ENCODE results near the gene TIMMDC1. TPM values are rescaled to one million over a fixed set of nuclear protein-coding genes. Genes with fewer than 3 reads are reported as not detected.

Gene TIMMDC1
- total and polyA plus RNA-seq, 7 donors: 37.6 to 77.2 (median 53.2) TPM

DNA sequence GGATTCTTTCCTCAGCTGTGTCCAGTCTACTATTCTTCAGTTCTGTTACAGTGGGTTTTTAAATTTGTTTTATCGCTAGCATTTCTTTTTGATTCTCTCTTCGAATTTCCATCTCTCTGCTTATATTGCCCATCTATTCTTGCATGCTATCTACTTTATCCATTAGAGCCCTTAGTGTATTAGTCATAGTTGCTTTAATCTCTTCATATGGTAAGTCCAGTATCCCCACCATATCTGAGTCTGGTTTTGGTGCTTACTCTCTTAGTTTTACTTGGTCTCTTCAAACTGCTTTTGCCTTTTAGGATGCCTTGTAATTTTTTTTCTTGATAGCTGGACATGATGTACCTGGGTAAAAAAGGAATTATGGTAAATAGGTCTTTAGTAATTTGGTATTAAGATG, 9.1 kb downstream of the TIMMDC1 start:
- no peaks in the 10 kb centered on the region for H3K27me3 ChIP-seq
- no peaks in the 10 kb centered on the region for H3K9me3 ChIP-seq
- intact Hi-C loops (cut with DNase I): no loop called here
- WGBS, 2 donors: 96% methylated on average over 2 of the region's 2 CpGs
- peaks cover 8 to 93% (median 24%) of the 10 kb centered on the region in 4 donors for H3K36me3 ChIP-seq
- no peak overlapping the region for H3K4me3 ChIP-seq
- no peak for TF ChIP-seq EP300 (IDR thresholded peaks at IDR 0.05)
- no peak for TF ChIP-seq POLR2A (IDR thresholded peaks at IDR 0.05)
- TF ChIP-seq CTCF (IDR thresholded peaks at IDR 0.05): no peak
- TF ChIP-seq POLR2AphosphoS5 (IDR thresholded peaks at IDR 0.05): no peak
- no peak overlapping the region for H3K27ac ChIP-seq
- H3K4me1 ChIP-seq: no peaks in the 10 kb centered on the region
- DNase-seq: no peak

DNA sequence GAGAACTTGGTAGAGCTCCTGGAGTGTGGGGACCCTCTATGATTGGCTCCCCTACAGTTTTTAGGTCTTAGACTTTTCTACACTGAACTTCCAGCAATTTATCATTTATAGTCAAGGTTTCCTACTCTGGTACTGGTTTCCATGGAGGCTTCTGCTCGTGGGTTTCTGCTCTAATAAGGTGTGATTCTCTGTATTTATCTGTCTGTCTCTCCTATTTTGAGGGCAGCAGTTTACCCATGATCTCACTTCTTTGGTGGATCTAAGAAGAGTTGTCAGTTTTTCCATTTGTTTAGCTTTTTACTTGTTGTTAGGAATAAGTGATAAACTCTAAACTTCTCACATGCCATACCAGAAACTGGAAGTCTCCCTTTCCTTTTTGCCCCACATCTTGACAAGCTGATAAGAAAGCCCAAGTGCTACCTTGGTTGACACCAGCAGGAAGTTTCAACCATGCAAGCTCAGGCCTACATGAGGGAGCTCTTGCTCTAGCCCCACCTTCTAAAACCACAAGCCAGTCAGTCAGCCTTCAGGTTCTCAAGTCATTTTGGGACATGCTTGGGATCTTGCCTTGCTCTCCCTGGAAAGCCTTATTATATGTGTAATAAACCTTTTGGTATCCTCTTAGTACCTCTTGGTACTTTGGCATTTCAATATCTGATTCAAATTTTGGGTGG, 10.0 kb downstream of the TIMMDC1 start:
- Histone ChIP-seq H3K4me3 (no peak overlapping the region), H3K27ac (no peak overlapping the region), H3K36me3 (peaks cover 8 to 92% (median 26%) of the 10 kb centered on the region in 4 donors), H3K9me3 (no peaks in the 10 kb centered on the region), H3K4me1 (no peaks in the 10 kb centered on the region), H3K27me3 (no peaks in the 10 kb centered on the region)
- TF ChIP-seq POLR2A (IDR thresholded peaks at IDR 0.05) (no peak), EP300 (IDR thresholded peaks at IDR 0.05) (no peak), CTCF (IDR thresholded peaks at IDR 0.05) (no peak), POLR2AphosphoS5 (IDR thresholded peaks at IDR 0.05) (no peak)
- intact Hi-C loops (cut with DNase I): no loop called here
- no peak for DNase-seq
- 53 to 75% methylated on average over 1 of the region's 1 CpG for WGBS, 2 donors

DNA sequence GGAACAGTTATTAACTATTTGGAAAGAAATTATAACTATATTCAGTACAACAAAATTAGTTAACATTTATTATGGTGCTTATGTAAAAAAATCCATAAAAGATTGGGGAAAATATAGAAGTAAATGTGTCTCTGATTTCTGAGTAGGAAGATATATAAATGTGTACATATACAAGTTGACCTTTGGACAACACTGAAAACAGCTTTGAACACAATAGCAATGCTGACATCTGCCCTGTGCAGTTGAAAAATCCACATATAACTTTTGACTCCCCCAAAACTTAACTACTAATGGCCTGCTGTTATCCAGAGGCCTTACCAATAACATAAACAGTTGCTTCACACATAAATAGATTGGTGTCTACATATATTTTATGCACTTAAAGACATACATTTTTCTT, 12.3 kb downstream of the TIMMDC1 start:
- Histone ChIP-seq H3K27ac (no peak overlapping the region), H3K36me3 (peaks cover 16 to 90% (median 23%) of the 10 kb centered on the region in 4 donors), H3K27me3 (no peaks in the 10 kb centered on the region), H3K4me1 (no peaks in the 10 kb centered on the region), H3K4me3 (no peak overlapping the region), H3K9me3 (no peaks in the 10 kb centered on the region)
- TF ChIP-seq CTCF (IDR thresholded peaks at IDR 0.05) (no peak), POLR2AphosphoS5 (IDR thresholded peaks at IDR 0.05) (no peak)
- intact Hi-C loops (cut with DNase I): no loop called here
- no peak for DNase-seq

DNA sequence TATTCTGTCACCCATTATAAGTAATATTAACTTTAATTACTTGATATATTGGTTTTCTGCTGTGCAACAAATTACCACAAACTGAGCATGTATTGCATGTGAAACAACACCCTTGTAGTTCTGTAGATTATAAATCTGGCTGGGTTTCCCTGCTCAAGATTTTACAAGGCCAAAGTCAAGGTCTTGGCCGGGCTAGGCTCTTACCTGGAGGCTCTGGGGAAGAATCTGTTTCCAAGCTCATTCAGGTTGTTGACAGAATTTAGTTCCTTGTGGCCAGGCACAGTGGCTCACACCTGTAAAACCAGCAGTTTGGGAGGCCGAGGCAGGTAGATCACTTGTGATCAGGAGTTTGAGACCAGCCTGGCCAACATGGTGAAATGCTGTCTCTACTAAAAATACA, 16.3 kb downstream of the TIMMDC1 start:
- no peaks in the 10 kb centered on the region for H3K27me3 ChIP-seq
- TF ChIP-seq POLR2A (IDR thresholded peaks at IDR 0.05) (no peak), CTCF (IDR thresholded peaks at IDR 0.05) (no peak), EP300 (IDR thresholded peaks at IDR 0.05) (no peak)
- H3K4me3 ChIP-seq: no peak overlapping the region
- WGBS, 2 donors: 35 to 76% methylated on average over 2 of the region's 2 CpGs
- intact Hi-C loops (cut with DNase I): loop anchor here (5.0 kb wide), 1 partner anchor 163 kb away; the partner anchor contains the start of gene COX17
- peaks cover 16 to 86% (median 23%) of the 10 kb centered on the region in 4 donors for H3K36me3 ChIP-seq
- H3K4me1 ChIP-seq: peaks cover 0 to 21% (median 5%) of the 10 kb centered on the region in 4 donors
- peak overlapping the region in 1 of 4 donors; percentile 75 for H3K27ac ChIP-seq
- no peak for DNase-seq
- no peaks in the 10 kb centered on the region for H3K9me3 ChIP-seq

- no peak overlapping the region for H3K4me3 ChIP-seq
- peaks cover 0 to 21% (median 5%) of the 10 kb centered on the region in 4 donors for H3K4me1 ChIP-seq
- TF ChIP-seq CTCF (IDR thresholded peaks at IDR 0.05): no peak
- TF ChIP-seq POLR2AphosphoS5 (IDR thresholded peaks at IDR 0.05): peak; percentile 21 to 52 (median 38)
- TF ChIP-seq EP300 (IDR thresholded peaks at IDR 0.05): peak in 2 of 4 donors; percentile 4 to 44
- TF ChIP-seq POLR2A (IDR thresholded peaks at IDR 0.05): no peak
- no peak for DNase-seq
- no peaks in the 10 kb centered on the region for H3K9me3 ChIP-seq
- H3K27me3 ChIP-seq: no peaks in the 10 kb centered on the region
- intact Hi-C loops (cut with DNase I): loop anchor here (5.0 kb wide), 1 partner anchor 160 kb away; the partner anchor contains the start of gene COX17
- peaks cover 16 to 93% (median 33%) of the 10 kb centered on the region in 4 donors for H3K36me3 ChIP-seq
- H3K27ac ChIP-seq: peak overlapping the region; percentile 68 to 75 (median 71)
- 92 to 94% methylated on average over 2 of the region's 2 CpGs for WGBS, 2 donors
These were observed 18.8 kb downstream of the TIMMDC1 start for GRCh38 chr3:119517112-119517511.
